ENCODE results near the gene SLC25A48.

Gene SLC25A48

DNA sequence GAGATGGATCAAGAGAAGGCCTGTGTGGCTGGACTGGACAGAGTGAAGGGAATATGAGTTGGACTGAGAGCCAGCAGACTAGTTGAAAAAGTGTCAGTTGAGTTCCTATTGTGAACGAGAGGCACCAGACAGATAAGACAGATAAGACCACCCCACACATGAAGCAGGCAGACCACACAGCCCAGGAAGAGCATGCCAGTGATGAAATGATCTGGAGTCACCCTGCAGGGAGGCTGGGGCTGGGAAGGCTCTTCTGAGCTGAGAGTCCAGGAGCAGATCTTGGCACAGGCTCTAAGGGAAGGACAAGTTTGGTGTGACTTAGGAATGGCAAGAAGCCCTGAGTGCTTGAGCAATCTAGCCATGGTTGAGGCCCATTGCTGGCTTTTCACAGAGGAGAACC is 10.6 kb upstream of the SLC25A48 start:
- TF ChIP-seq, protein P1, sequence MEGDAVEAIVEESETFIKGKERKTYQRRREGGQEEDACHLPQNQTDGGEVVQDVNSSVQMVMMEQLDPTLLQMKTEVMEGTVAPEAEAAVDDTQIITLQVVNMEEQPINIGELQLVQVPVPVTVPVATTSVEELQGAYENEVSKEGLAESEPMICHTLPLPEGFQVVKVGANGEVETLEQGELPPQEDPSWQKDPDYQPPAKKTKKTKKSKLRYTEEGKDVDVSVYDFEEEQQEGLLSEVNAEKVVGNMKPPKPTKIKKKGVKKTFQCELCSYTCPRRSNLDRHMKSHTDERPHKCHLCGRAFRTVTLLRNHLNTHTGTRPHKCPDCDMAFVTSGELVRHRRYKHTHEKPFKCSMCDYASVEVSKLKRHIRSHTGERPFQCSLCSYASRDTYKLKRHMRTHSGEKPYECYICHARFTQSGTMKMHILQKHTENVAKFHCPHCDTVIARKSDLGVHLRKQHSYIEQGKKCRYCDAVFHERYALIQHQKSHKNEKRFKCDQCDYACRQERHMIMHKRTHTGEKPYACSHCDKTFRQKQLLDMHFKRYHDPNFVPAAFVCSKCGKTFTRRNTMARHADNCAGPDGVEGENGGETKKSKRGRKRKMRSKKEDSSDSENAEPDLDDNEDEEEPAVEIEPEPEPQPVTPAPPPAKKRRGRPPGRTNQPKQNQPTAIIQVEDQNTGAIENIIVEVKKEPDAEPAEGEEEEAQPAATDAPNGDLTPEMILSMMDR (IDR thresholded peaks at IDR 0.05; ENCODE audit: low read depth, low read length) = no peak
- no peaks in the 10 kb centered on the region for H3K4me1 ChIP-seq
- no peaks in the 10 kb centered on the region for H3K27me3 ChIP-seq
- H3K36me3 ChIP-seq = no peaks in the 10 kb centered on the region
- DNase-seq = no peak
- H3K9me3 ChIP-seq = no peaks in the 10 kb centered on the region
- H3K4me3 ChIP-seq (ENCODE audit: low read depth, low read length) = no peak overlapping the region

DNA sequence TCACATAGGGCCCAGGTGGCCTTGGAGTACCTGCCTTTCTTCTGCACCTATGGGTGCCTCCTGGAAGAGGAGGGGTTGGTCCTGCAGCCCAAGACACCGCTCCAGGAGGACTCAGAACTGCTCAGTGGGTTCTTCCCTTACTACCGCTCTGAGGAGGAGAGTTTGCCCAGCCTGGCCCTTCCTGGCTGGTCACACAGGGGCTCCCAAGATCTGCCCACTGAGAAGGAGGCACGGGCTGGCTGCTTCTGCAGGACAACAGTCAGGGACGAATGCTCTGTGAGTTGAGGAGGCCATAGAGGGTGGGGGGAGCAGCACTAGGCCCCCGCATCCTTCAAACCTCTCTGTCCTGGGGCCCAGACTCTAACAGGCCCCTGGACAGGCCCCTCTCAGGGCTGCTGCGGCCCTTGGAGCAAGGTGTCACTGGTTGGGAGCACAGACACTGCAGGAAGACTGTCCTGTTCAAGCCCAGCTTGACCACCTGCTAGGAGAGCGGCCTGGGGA is 9.9 kb upstream of the SLC25A48 start:
- Histone ChIP-seq H3K27me3 (no peaks in the 10 kb centered on the region; the same call in 1 of the 2 replicates), H3K36me3 (no peaks in the 10 kb centered on the region), H3K4me3 (ENCODE audit: low read depth, low read length) (no peak overlapping the region), H3K9me3 (no peaks in the 10 kb centered on the region), H3K4me1 (no peaks in the 10 kb centered on the region)
- TF ChIP-seq, protein P1 (IDR thresholded peaks at IDR 0.05; ENCODE audit: low read depth, low read length) = no peak
- no peak for DNase-seq

DNA sequence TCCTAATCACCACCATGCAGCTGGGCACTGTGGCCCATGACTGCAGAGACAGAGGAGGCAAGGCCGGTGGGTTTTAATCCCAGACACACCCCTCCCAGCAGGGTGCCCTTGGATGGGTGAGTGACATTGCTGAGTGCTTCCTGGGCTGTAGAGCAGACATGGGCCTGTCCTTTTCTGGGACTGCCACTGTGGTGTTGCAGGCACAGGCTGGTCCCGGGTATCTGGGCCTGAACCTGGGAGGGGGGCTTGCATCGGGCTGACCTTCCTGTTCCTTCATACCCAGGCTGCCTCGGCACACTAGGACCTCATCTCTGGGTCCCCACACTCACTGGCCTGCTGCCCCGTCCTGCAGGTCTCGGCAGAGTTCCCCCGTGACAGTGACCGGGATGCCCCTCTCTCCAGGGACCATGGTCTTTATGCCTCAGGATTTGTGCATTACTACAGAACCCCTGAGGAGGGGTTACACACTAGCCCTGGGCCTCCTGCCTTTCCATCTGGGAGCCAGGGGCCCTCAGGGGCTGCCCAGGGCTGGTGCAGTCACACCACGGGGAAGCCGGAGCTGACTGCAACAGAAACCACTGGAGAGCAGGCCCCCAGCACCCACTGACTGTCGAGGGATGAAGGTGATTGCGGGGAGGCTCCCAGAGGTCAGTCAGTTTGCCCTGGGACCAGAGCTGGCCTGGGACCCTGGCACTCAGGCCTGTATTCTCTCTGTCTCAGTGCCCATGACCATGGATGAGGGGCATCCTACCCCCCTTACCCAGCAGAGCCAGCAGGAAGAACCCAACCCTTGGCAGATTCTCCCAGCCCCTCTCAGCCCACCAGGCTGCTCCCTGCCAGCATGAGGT is 8.9 kb upstream of the SLC25A48 start:
- no peak overlapping the region for H3K4me3 ChIP-seq (ENCODE audit: low read depth, low read length)
- DNase-seq = no peak
- H3K27me3 ChIP-seq = peaks cover 2% of the 10 kb centered on the region; the same call in 1 of the 2 replicates
- TF ChIP-seq, protein P1 (IDR thresholded peaks at IDR 0.05; ENCODE audit: low read depth, low read length) = no peak
- no peaks in the 10 kb centered on the region for H3K4me1 ChIP-seq
- no peaks in the 10 kb centered on the region for H3K36me3 ChIP-seq
- H3K9me3 ChIP-seq = no peaks in the 10 kb centered on the region

DNA sequence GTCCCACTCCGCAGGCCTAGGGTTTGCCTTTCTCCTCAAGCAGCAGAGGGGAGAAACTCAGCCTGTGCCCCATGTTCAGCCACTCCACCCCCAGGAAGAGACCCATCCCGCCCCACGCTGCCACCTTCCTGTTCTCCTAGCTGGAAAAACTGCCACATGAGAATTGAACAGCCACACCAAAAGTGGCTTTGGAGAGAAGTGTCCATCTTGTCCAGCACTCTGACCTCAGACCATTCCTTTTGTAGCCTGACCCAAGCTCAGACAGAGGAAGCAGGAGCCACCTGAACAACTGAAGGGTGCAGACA is 8.3 kb upstream of the SLC25A48 start:
- no peak overlapping the region for H3K4me3 ChIP-seq (ENCODE audit: low read depth, low read length)
- peaks cover 3% of the 10 kb centered on the region; the same call in 1 of the 2 replicates for H3K27me3 ChIP-seq
- DNase-seq = no peak
- no peaks in the 10 kb centered on the region for H3K36me3 ChIP-seq
- no peaks in the 10 kb centered on the region for H3K9me3 ChIP-seq
- H3K4me1 ChIP-seq = no peaks in the 10 kb centered on the region
- TF ChIP-seq, protein P1 (IDR thresholded peaks at IDR 0.05; ENCODE audit: low read depth, low read length) = no peak

DNA sequence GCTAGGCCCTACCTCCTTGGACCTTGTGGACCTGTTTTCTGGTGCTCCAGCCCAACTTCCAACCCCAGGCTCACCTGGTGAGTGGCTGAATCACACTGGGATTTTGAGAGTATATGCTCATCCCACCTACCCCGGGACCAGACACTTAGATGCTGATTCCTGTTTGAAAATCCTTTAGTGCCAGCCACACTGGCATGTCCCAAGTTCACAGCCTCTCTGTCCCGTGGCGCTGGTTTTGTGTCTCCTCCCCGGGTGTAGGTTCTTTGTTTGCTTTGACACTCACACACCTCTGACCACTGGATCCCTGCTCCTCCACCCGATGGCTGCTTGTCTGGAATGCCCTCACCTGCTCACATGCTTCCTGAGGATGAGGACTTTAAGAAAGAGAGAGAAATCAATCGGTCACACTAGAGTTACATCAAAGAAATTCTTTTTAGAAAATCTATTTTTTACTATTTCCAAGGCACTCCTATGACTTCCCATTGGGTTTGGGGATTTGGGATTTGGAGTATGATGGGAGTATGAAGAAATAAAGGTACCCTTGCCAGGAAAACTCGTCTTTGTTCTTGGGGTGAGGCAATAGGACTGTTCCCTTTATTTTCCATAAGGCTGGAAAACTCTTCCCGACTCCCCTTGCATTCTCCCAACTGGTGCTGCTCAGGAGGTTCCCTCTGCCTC is 7.3 kb upstream of the SLC25A48 start:
- no peak for DNase-seq
- H3K4me3 ChIP-seq (ENCODE audit: low read depth, low read length) = no peak overlapping the region
- no peaks in the 10 kb centered on the region for H3K9me3 ChIP-seq
- peaks cover 10% of the 10 kb centered on the region for H3K27me3 ChIP-seq
- no peaks in the 10 kb centered on the region for H3K4me1 ChIP-seq
- H3K36me3 ChIP-seq = no peaks in the 10 kb centered on the region
- TF ChIP-seq, protein P1 (IDR thresholded peaks at IDR 0.05; ENCODE audit: low read depth, low read length) = no peak

Data from BE2C (cell line).